Ovary (tissue), 9 donors: ENCODE data around the gene GDAP1L1. TPM values are rescaled to one million over a fixed set of nuclear protein-coding genes. Genes with fewer than 3 reads are reported as not detected.

Experiments used
- DNase-seq, 5 donors: peaks; one replicate each; pipeline ENCODE4 v3.0.0-alpha.2; 2019 to 2020
- H3K27ac ChIP-seq, 2 donors: fragments of 200-600 bp; one replicate each; pipeline versions ENCODE4 v1.5.1 to v1.8.0; 2019 to 2022
- H3K27me3 ChIP-seq: fragments of 200-600 bp; one replicate; pipeline ENCODE4 v1.8.0; 2022
- H3K36me3 ChIP-seq: fragments of 200-600 bp; sonication (generic); one replicate; pipeline ENCODE4 v1.5.1; 2019
- H3K4me1 ChIP-seq: one replicate; pipeline ENCODE4 v1.8.1; 2013; ENCODE audit warnings: mild to moderate bottlenecking, moderate library complexity; ENCODE audit not compliant: insufficient read depth
- H3K4me3 ChIP-seq: fragments of 200-600 bp; sonication (generic); one replicate; pipeline ENCODE4 v1.5.1; 2017
- H3K9me3 ChIP-seq, 2 donors: fragments of 200-600 bp in 1 of 2; sonication (generic) in 1 of 2; one replicate each; pipeline versions ENCODE4 v1.5.1 to v1.8.1; 2013 to 2019; ENCODE audit warnings: mild to moderate bottlenecking in 1 of 2, moderate library complexity in 1 of 2
- CTCF ChIP-seq, 3 donors: fragments of 450-650 bp in 2 of 3; fragments of 200-600 bp in 1 of 3; IDR thresholded peaks; one replicate each; pipeline versions ENCODE4 v1.5.1 to v1.8.0; 2016 to 2022; ENCODE audit warnings: antibody characterized with exemption in 3 of 3, mild to moderate bottlenecking in 1 of 3
- EP300 ChIP-seq: sonication (generic); formaldehyde crosslinking; IDR thresholded peaks from one replicate; pipeline ENCODE4 v1.6.1; 2017; ENCODE audit warnings: antibody characterized with exemption
- POLR2A ChIP-seq: fragments of 450-650 bp; IDR thresholded peaks from one replicate; pipeline ENCODE4 v1.6.1; 2017; ENCODE audit warnings: antibody characterized with exemption, mild to moderate bottlenecking, moderate library complexity
- WGBS, 3 donors: extraction: QIAGEN DNeasy Blood & Tissue Kit in 1 of 3; methylation state at CpG; one replicate each; pipeline versions ENCODE4 v1.1.5 to v1.1.7; 2013 to 2017; 5-methylcytosine and 5-hydroxymethylcytosine counted together
- intact Hi-C, 4 donors: fragments of 100-400 bp; cut with DNase I; formaldehyde crosslinking; loops; one replicate each; pipeline versions ENCODE4 v1.11.0 to v1.15.1; 2022 to 2023
- polyA plus RNA-seq, 2 donors: library from polyadenylated mRNA; stranded (reverse); fragments of 200-250 nt in 1 of 2; fragments of 350-450 nt in 1 of 2; fragmentation: Illumina TruSeq in 1 of 2; extraction: RNeasy Lipid Tissue Mini Kit (QIAGEN cat#74804) in 1 of 2; gene quantifications; one replicate each; pipeline ENCODE4 v1.2.3, GENCODE V29; 2013 to 2014
- total RNA-seq, 7 donors: library from RNA; depleted of rRNA in 2 of 7; stranded (reverse); fragments of >200 nt in 2 of 7; fragmentation: NEBNext Ultra II Directional in 3 of 7; extraction: Animal tissue kit (Norgen Biotek cat#: 25700) in 3 of 7; gene quantifications; one replicate each; pipeline versions ENCODE4 v1.1.0 to v1.2.4, GENCODE V29; 2016 to 2023
- donor health status: DM: no; HTN: no; CAD: no; lungs with moderate emphysema.
- donor health status: DM: no; HTN: no; CAD: no.
- donor health status: Bipolar disorder and iron deficiency.
- donor health status: DM: yes; HTN: yes; CAD: no.
- donor health status: DM: no; HTN: no; CAD: no.
- donor health status: DM: yes; HTN: yes; CAD: no.

The GDAP1L1 gene
- total and polyA plus RNA-seq, 9 donors, result 0.72 to 3.3 (median 1.6) TPM

GRCh38 chr20:44310664-44311639 is 63.8 kb downstream of the GDAP1L1 start, which contains the start of gene FITM2:
FITM2 (minus strand) TSS chr20:44311202; CDS start chr20:44311148, 54 bp downstream.
- TF ChIP-seq POLR2A, result peak; percentile 24
- TF ChIP-seq EP300, result no peak
- TF ChIP-seq CTCF (IDR thresholded peaks at IDR 0.05), result peak; percentile 92 to 98 (median 97)
- WGBS, 3 donors, result 1 to 2% (median 1%) methylated on average over 57 to 70 of the region's 70 CpGs
- H3K4me1 ChIP-seq, result peaks cover 8% of the 10 kb centered on the region

DNA sequence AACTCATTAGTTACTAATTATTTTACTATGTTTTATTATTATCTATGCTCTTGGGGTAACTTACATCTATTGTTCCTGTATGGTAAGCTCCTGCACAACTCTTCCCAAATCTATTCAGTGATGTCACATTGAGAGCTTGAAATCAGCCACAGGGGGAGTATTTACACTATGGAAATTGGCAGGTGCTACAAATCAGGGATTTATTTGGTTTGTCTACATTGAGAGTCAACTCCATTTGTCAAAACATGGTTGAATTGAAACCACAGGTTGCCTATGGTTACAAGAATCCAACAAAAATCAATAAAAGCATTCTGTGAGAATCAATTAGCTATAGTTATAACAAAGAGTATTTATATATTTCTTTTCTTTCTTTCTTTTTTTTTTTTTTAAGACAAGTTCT is 67.8 kb downstream of the GDAP1L1 start:
- H3K9me3 ChIP-seq, result no peaks in the 10 kb centered on the region
- TF ChIP-seq CTCF (IDR thresholded peaks at IDR 0.05) (no peak), EP300 (no peak), POLR2A (no peak)
- H3K4me1 ChIP-seq, result peaks cover 5% of the 10 kb centered on the region
- intact Hi-C loops, result loop anchor here in 2 of 4 donors (5.0 kb wide), 3 partner anchors 98 to 203 kb away; partner anchors contain the start of gene OSER1 (in 1 of the 2)
- no peaks in the 10 kb centered on the region for H3K36me3 ChIP-seq
- H3K27me3 ChIP-seq, result no peaks in the 10 kb centered on the region
- no peak for DNase-seq
- H3K27ac ChIP-seq, result no peak overlapping the region
- no peak overlapping the region for H3K4me3 ChIP-seq

More at GRCh38 chr20:44310664-44311639, 63.8 kb downstream of the GDAP1L1 start, which contains the start of gene FITM2:
- no peaks in the 10 kb centered on the region for H3K9me3 ChIP-seq
- H3K27ac ChIP-seq, result peak within 1 kb of the TSS; percentile 18 to 54
- DNase-seq, result peak; percentile 97 to 99 (median 98)
- no peaks in the 10 kb centered on the region for H3K27me3 ChIP-seq
- no peaks in the 10 kb centered on the region for H3K36me3 ChIP-seq
- peak within 1 kb of the TSS; percentile 57 for H3K4me3 ChIP-seq
- intact Hi-C loops, result loop anchor here (1.0 to 5.0 kb wide), 5 partner anchors 94 to 199 kb away; partner anchors contain the start of gene OSER1 (in 1 of the 4)

DNA sequence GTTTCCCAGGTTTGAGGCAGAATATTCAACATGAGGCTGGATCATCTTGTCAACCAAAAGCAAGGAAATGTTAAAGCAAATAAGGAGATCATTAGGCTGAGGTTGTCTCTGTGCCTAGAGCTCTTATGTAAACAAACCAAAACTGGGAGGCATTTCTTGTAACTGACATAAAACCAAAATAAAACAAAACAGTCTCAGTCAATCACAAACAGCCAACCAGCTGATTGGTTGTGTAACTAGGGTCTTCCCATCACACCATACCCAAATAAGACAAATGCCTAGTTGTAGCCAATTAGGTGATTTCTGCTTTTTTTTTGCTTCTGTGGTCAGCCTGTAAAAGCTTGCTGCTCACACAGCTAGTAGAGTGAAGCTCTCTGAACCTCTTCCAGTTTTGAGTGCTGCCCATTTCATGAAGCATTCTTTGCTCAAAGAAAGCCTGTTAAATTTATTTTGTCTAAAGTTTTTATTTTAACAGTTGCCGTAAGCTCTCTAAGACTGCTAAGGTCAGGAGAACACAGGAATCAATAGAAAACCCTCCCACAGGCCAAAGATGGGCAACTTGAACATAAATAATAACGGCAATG is 72.8 kb downstream of the GDAP1L1 start:
- intact Hi-C loops, result no loop called here
- no peak overlapping the region for H3K27ac ChIP-seq
- no peaks in the 10 kb centered on the region for H3K27me3 ChIP-seq
- no peaks in the 10 kb centered on the region for H3K4me1 ChIP-seq
- no peak for DNase-seq
- WGBS, 3 donors, result 82 to 83% (median 83%) methylated on average over 2 of the region's 2 CpGs
- no peak for TF ChIP-seq POLR2A
- TF ChIP-seq EP300, result no peak
- TF ChIP-seq CTCF (IDR thresholded peaks at IDR 0.05), result no peak
- H3K36me3 ChIP-seq, result no peaks in the 10 kb centered on the region
- H3K9me3 ChIP-seq, result no peaks in the 10 kb centered on the region
- H3K4me3 ChIP-seq, result no peak overlapping the region

- intact Hi-C loops, result no loop called here
- no peak overlapping the region for H3K27ac ChIP-seq
- 0 to 6% (median 6%) methylated on average over 1 of the region's 1 CpG for WGBS, 3 donors
- no peak overlapping the region for H3K4me3 ChIP-seq
- no peaks in the 10 kb centered on the region for H3K4me1 ChIP-seq
- no peaks in the 10 kb centered on the region for H3K36me3 ChIP-seq
- no peaks in the 10 kb centered on the region for H3K27me3 ChIP-seq
- no peaks in the 10 kb centered on the region for H3K9me3 ChIP-seq
- DNase-seq, result no peak
- no peak for TF ChIP-seq CTCF (IDR thresholded peaks at IDR 0.05)
- no peak for TF ChIP-seq EP300
- TF ChIP-seq POLR2A, result no peak
Observed at GRCh38 chr20:44324343-44324742, 77.2 kb downstream of the GDAP1L1 start.
